Stimulated activated effector memory CD8-positive, alpha-beta T cell treated with anti-CD3 and anti-CD28 coated beads, Interleukin-12 subunit alpha, Interleukin-12 subunit beta, amount 100 ng/mL, for 72 hours (primary cell): Measurements from ENCODE around the gene CNDP2.
"Not testable (repeated sequence)": the region's sequence is repeated elsewhere in the genome, so short reads cannot be mapped to it uniquely, and the experiment has no call there.

Experiments
- ATAC-seq: fragments of 150-1000 bp; cut with Tn5 transposase; 2 replicates; pipeline ENCODE4 v1.10.0; 2021
- DNase-seq, 2 donors: peaks; one replicate each; pipeline ENCODE4 v3.0.0; 2021 to 2022; ENCODE audit warnings: low spot score in 2 of 2
- H3K27ac Mint-ChIP-seq: one replicate; pipeline ENCODE4 v1.8.0; 2022; ENCODE audit warnings: mild to moderate bottlenecking, mixed read lengths
- H3K36me3 Mint-ChIP-seq: one replicate; pipeline ENCODE4 v1.8.0; 2022; ENCODE audit warnings: mild to moderate bottlenecking, mixed read lengths
- H3K4me1 Mint-ChIP-seq: one replicate; pipeline ENCODE4 v1.8.0; 2022; ENCODE audit warnings: mixed read lengths
- H3K4me3 Mint-ChIP-seq: one replicate; pipeline ENCODE4 v1.8.0; 2022; ENCODE audit warnings: mild to moderate bottlenecking, mixed read lengths
- H3K9me3 Mint-ChIP-seq: one replicate; pipeline ENCODE4 v1.8.0; 2022; ENCODE audit warnings: mixed read lengths

CNDP2 gene

DNA sequence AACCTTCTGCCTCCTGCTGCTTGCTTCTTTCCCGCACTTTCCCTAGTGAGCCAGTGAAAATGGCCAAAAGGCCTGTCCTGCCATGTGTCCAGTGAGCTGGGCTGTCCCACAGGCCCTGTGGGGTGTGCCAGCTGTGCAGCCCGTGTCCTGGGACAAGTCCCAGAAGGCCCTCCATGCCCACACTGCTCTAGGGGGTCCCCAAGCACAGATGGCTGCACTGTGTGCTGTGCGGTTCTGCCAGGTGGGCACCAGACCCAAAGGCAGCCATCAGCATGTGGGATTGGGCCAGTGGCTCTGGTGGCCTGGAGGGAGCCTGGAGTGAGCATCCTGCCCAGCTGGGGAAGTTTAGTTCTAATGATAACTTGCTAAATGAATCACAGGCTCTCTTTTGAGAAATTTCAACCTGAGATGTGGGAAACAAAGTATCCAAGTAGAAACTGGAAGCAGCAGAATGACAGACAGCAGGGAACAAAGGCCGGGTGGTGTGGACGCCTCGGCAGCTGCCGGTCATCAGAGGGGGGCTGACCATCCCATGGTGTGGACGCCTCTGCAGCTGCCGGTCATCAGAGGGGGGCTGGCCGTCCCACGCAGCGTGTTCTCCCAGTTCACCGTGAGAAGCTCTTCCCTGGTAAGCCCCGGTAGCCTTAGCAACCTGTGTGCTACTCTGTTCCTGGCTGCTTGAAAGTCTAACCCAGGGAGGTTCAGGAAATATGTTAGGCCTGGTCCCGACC lies 9.9 kb upstream of the CNDP2 start:
- Mint-ChIP-seq H3K9me3 (no peaks in the 10 kb centered on the region), H3K4me1 (peaks cover 5% of the 10 kb centered on the region), H3K4me3 (no peak overlapping the region), H3K27ac (no peak overlapping the region), H3K36me3 (no peaks in the 10 kb centered on the region)
- DNase-seq (no peak), ATAC-seq (no peak)

DNA sequence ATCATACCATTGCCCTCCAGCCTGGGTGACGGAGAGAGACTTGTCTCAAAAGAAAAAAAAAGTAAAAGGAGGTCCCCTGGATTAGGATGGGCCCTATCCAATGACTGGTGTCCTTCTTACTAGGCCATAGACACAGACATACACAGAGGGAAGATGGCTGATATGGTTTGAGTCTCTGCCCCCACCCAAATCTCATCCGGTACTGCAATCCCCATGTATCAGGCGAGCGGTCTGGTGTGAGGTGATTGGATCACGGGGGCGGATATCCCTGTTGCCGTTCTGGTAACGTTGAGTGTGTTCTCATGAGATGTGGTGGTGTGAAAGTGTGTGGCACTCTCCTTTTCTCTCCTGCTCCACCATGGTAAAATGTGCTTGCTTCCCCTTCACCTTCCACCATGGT lies 7.8 kb upstream of the CNDP2 start:
- Mint-ChIP-seq H3K4me3 (no peak overlapping the region), H3K36me3 (no peaks in the 10 kb centered on the region), H3K4me1 (peaks cover 5% of the 10 kb centered on the region), H3K27ac (no peak overlapping the region), H3K9me3 (no peaks in the 10 kb centered on the region)
- ATAC-seq (no peak), DNase-seq (no peak)

DNA sequence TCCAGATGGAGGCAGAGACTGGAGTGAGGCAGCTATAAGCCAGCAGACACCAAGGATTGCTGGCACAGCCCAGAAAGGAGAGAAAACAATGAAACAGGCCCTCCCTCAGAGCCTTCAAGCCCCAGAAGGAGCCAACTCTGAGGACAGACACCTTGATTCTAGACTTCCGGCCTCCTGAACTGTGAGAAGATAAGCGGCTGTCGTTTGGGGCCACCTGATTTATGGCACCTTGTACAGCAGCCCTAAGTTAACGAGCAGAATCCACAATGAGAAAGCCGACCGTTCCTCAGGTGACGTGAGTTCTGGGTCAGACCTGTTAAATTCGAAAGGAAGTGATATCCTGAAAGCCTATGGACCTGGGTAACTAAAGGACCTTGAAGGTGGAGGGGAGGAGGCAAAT lies 7.3 kb upstream of the CNDP2 start:
- no peak overlapping the region for H3K4me3 Mint-ChIP-seq
- no peaks in the 10 kb centered on the region for H3K9me3 Mint-ChIP-seq
- peaks cover 5% of the 10 kb centered on the region for H3K4me1 Mint-ChIP-seq
- ATAC-seq = no peak
- no peaks in the 10 kb centered on the region for H3K36me3 Mint-ChIP-seq
- H3K27ac Mint-ChIP-seq = no peak overlapping the region
- DNase-seq = no peak

DNA sequence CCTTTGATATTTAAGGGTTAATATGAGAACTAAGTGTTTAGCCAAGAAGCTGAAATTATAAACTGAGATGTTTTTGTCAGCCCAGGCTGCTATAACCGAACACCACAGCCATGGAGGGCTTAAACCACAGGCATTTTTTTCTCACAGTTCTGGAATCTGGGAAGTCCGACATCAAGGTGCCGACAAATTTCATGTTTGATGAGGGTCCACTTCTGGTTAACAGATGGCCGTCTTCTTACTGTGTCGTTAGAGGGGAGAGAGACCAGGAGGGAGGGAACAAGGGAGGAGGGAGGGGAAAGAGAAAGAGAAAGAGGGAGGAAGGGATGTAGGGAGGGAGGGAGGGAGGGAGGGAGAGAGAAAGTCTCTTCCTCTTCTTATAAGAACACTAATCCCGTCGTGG lies 6.5 kb upstream of the CNDP2 start:
- Mint-ChIP-seq H3K9me3 (no peaks in the 10 kb centered on the region), H3K27ac (no peak overlapping the region), H3K36me3 (no peaks in the 10 kb centered on the region), H3K4me1 (peaks cover 4% of the 10 kb centered on the region), H3K4me3 (no peak overlapping the region)
- ATAC-seq = no peak
- no peak for DNase-seq

DNA sequence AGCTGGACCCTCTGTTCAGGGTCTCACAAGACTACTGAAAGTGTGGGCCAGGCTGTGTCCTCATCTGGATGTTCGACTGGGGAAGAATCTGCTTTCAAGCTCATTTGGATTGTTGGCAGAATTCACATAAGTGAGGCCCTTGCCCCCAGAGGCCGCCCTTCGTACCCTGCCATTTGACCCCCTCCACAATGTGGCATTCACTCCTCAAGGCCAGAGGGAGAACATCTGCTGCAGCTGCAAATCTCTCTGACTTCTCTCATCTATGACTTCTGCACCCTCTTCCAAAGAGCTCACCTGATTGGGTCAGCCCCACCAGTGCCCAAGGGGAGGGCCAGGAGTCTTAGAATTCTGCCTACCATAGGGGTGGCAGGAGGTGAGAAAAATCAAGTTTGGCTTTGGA lies 3.9 kb upstream of the CNDP2 start:
- Mint-ChIP-seq H3K27ac (no peak overlapping the region), H3K9me3 (no peaks in the 10 kb centered on the region), H3K4me1 (peaks cover 13% of the 10 kb centered on the region), H3K4me3 (no peak overlapping the region), H3K36me3 (peaks cover 10% of the 10 kb centered on the region)
- DNase-seq = no peak
- ATAC-seq = no peak

DNA sequence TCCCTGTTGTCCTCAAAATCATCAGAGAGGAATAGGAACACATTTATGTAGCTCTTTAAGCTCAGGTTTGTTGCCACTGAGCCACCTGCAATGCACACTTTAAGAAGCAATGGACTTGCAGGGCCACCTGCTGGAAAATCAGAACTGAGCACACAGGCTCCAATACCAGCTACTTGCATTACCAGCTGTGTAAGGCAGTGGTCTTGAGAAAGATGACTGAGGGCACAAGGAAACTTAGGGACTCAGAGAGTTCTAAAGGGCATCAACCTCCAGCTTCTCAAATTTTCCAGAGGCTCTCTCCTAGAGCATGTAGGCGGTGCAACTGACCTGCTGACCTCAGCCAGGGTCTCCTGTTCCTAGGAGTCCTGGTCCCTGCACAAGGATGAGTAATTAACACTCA lies 2.5 kb upstream of the CNDP2 start:
- H3K36me3 Mint-ChIP-seq = peaks cover 10% of the 10 kb centered on the region
- ATAC-seq (peak; percentile 20), DNase-seq (peak in 1 of 2 donors; percentile 55)
- H3K4me3 Mint-ChIP-seq = no peak overlapping the region
- H3K4me1 Mint-ChIP-seq = peaks cover 22% of the 10 kb centered on the region
- no peak overlapping the region for H3K27ac Mint-ChIP-seq
- H3K9me3 Mint-ChIP-seq = no peaks in the 10 kb centered on the region

DNA sequence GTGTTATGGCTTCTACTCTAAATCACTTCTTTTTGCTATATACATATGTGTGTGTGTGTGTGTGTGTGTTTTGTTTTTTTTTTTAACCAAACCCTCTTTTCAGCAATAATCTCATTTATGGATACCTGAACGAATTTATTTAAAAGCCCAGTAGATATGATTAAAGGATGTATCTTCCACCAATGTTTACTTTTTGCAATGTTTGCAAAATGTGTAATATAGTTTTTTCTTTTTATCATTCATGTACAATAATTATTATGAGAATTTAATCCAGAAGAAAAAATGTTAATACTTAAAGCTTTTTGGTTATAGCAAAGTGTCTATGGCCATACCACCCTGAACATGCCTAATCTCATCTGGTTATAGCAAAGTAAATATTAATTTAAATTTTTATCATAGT lies 1.6 kb upstream of the CNDP2 start:
- ATAC-seq = no peak
- Mint-ChIP-seq H3K9me3 (no peaks in the 10 kb centered on the region), H3K27ac (no peak overlapping the region), H3K4me1 (peaks cover 28% of the 10 kb centered on the region), H3K36me3 (peaks cover 16% of the 10 kb centered on the region), H3K4me3 (no peak overlapping the region)
- DNase-seq = no peak

DNA sequence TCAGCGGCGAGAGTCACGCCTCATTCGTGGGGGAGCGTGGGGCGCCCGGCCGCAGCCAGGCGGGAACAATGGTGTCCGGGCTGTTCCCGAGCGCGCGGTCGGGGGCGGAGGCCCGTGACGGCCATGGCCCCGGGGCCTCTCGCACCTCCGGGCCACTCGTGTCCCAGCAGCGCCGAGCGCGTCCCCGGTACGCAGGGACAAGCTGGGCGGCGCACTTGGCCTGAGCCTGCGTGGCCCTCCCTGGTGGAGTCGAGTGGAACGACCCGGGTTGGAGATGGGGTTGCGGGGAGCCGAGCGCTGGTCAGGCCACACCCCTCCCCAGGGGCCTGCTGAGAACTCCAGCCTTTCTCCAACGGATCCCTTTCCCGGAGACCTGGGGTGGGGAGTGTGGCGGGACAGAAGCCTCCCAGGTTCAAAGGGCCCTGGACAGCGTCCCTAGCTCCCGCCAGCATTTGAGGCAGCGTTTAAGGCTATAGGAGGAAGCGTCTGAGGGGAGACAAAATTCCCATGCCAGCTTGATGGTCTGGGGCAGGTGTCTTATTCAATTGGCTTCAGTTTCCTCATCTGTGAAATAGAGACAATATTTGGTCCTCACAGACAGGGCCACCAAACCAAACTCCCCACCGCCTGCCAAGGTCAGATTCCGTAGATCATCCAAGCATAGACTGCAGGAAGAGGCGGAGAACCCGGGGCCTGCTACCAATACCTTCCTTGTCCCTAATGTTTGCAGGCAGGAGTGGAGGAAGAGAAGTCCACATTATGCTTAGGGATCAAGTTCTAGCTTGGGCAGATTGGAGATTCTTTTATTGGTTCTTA lies 553 bp downstream of the CNDP2 start:
- Mint-ChIP-seq H3K27ac (peak overlapping the region; percentile 93), H3K36me3 (peaks cover 37% of the 10 kb centered on the region), H3K4me3 (peak overlapping the region; percentile 89), H3K9me3 (no peaks in the 10 kb centered on the region), H3K4me1 (peaks cover 38% of the 10 kb centered on the region)
- ATAC-seq (peak; percentile 60), DNase-seq (no peak)

DNA sequence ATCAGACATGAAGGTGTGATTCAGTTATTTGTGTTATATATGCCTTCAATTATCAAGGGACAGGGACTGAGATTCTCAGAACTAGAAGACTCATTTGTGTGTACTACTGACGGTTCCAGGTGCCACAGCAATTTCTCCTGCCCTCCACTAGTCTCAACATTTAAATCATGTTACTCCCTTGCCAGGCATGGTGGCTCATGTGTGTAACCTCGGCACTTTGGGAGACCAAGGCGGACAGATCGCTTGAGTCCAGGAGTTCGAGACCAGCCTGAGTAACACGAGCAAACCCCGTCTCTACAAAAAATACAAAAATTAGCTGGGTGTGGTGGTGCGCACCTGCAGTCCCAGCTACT lies 1.1 kb downstream of the CNDP2 start:
- H3K27ac Mint-ChIP-seq = peak overlapping the region; percentile 93
- no peaks in the 10 kb centered on the region for H3K9me3 Mint-ChIP-seq
- peaks cover 38% of the 10 kb centered on the region for H3K4me1 Mint-ChIP-seq
- ATAC-seq (no peak), DNase-seq (no peak)
- peaks cover 42% of the 10 kb centered on the region for H3K36me3 Mint-ChIP-seq
- H3K4me3 Mint-ChIP-seq = peak overlapping the region; percentile 89

DNA sequence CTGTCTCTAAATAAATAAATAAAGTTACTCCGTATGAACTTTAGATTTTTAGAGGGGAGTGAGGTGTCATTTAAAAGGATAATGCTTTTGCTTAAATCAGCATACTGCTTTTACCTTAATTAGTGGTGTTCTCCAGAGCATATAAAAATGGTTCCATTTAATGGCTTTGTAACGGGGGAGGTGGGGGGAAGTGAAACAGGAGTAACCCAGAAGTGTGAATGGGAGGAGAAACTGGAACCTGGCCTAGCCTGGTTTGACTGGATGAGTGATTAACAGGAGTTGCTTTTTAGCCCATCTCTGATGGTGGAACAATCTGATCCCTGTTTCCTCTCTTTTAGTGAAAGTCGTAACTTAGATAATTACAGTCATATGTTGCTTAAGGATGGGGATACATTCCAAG lies 1.6 kb downstream of the CNDP2 start:
- H3K4me3 Mint-ChIP-seq = peak overlapping the region; percentile 89
- DNase-seq (no peak), ATAC-seq (no peak)
- H3K36me3 Mint-ChIP-seq = peaks cover 47% of the 10 kb centered on the region
- H3K9me3 Mint-ChIP-seq = no peaks in the 10 kb centered on the region
- H3K27ac Mint-ChIP-seq = peak overlapping the region; percentile 93
- H3K4me1 Mint-ChIP-seq = peaks cover 38% of the 10 kb centered on the region

DNA sequence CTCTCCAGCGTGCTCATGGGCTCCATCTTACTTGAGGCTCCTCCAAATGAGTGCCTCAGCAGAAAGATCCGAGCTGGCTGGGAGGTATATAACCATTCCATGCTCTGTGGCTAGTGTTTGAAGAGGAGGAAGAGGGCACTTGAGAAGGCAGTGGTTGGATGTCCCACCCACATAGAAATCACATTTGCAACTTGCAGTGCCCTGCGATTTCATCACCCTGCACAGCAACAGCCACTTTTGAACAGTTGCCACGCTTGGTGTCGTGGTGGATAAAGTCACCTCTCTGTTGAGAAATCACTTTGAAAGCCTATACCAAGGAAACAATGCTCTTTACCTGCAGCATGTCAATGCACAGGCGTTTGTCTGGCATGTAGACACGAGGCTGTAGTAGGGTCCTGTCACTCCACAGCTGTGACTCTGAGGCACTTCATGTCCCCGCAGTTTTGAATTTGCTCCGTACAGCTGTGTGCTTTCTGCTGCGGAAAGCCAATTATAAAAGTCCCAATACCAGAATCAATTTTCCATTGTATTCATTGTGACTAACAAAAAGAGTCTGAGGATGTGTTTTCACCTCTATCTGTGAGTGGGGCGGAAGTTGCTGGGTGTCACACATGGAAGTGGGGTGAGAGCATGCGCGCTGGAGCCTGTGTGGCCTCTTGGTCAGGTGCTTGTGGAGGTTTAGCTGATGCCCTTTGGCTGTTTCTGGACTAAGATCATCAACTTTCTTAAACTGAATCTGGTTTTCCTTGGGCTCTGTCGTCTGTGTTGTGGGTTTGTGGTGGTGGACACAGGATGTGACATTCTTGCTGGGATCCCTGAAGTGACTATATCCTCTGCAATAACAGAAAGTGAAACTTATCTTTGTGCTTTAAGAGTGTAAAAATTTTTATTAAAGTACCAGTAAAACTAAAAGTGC lies 2.8 kb downstream of the CNDP2 start:
- peak overlapping the region; percentile 89 for H3K4me3 Mint-ChIP-seq
- no peaks in the 10 kb centered on the region for H3K9me3 Mint-ChIP-seq
- peaks cover 43% of the 10 kb centered on the region for H3K4me1 Mint-ChIP-seq
- ATAC-seq = peak; percentile 73
- DNase-seq = peak; percentile 60 to 89
- H3K36me3 Mint-ChIP-seq = peaks cover 58% of the 10 kb centered on the region
- peak overlapping the region; percentile 92 for H3K27ac Mint-ChIP-seq

DNA sequence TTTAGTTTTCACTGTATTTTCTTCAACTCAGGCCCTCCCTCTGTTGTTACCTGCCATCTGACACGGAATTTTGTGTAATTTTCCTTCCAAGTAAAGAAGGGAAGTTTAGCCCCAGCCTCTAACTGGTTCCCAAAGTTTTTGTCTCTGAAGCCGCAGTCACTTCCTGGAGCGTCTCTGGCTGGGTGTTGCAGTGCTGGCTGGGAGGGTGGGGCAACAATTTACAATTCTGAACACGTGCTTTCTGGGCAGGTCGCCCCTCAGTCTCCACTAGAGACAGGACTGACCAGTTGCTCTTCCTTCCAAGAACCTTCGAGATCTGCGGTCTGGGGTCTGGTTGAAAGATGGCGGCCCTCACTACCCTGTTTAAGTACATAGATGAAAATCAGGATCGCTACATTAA lies 3.5 kb downstream of the CNDP2 start:
- no peaks in the 10 kb centered on the region for H3K9me3 Mint-ChIP-seq
- DNase-seq (peak in 1 of 2 donors; percentile 75), ATAC-seq (no peak)
- H3K27ac Mint-ChIP-seq = peak overlapping the region; percentile 92
- H3K4me1 Mint-ChIP-seq = peaks cover 43% of the 10 kb centered on the region
- H3K4me3 Mint-ChIP-seq = peak overlapping the region; percentile 89
- peaks cover 62% of the 10 kb centered on the region for H3K36me3 Mint-ChIP-seq

DNA sequence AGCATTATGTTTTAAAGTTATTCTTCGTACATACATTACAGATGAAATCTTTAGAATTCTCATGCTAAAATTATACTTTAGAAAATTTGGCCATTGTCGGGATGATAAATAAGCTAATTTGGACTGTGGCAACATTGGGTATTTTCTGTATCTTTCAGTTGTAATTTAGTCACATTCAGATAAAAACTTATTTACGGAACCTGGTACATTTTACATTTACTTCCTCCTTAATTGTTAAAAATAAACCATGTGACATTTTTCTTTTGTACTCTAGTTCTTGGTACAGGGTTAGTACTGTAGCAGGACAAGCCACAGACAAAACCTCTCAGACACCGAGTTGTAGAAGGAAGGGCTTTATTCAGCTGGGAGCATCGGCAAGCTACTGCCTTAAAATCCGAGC lies 4.2 kb downstream of the CNDP2 start:
- Mint-ChIP-seq H3K27ac (peak overlapping the region; percentile 92), H3K36me3 (peaks cover 69% of the 10 kb centered on the region), H3K4me1 (peaks cover 43% of the 10 kb centered on the region), H3K4me3 (peak overlapping the region; percentile 89), H3K9me3 (no peaks in the 10 kb centered on the region)
- ATAC-seq (no peak), DNase-seq (no peak)

DNA sequence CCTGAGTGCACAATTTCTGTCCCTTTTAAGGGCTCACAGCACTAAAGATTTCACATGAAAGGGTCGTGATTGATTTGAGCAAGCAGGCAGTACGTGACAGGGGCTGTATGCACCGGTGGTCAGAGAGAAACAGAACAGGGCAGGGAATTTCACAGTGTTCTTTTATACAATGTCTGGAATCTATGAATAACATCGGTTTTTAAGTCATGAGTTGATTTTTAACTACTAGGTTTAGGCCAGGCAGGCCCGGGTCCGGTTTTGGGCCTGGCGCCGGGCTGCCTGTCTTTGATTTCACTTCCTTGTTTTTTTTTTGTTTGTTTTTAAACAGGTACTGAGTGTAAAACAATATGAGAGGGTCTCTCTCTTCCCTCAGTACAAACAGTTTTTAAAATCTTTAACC lies 4.6 kb downstream of the CNDP2 start:
- Mint-ChIP-seq H3K4me1 (peaks cover 40% of the 10 kb centered on the region), H3K4me3 (peak overlapping the region; percentile 89), H3K27ac (peak overlapping the region; percentile 92), H3K36me3 (peaks cover 69% of the 10 kb centered on the region)
- H3K9me3 Mint-ChIP-seq, ATAC-seq, DNase-seq: not testable (repeated sequence)

DNA sequence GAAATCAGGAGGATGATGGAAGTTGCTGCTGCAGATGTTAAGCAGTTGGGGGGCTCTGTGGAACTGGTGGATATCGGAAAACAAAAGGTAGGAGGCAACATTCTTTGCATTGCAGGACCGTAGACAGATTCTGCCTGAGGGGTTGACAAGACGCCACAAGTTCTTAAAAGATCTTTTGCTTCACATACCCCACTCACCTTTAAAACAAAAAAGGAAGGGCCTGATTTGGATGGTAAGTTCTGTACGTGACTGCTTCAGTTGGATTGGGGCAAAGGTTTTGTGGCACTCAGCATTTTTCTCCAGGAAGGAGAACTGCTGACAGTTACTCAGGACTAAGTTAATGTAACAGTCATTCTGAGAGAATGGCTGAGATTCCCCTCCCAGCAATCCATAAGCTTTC lies 5.2 kb downstream of the CNDP2 start:
- H3K36me3 Mint-ChIP-seq = peaks cover 69% of the 10 kb centered on the region
- peak overlapping the region; percentile 89 for H3K4me3 Mint-ChIP-seq
- no peak for DNase-seq
- no peak for ATAC-seq
- H3K9me3 Mint-ChIP-seq = no peaks in the 10 kb centered on the region
- peak overlapping the region; percentile 92 for H3K27ac Mint-ChIP-seq
- H3K4me1 Mint-ChIP-seq = peaks cover 37% of the 10 kb centered on the region
